ENCODE measurements around the gene ENDOV.

ENDOV gene

GRCh38 chr17:80439499-80439898 lies 24.5 kb downstream of the ENDOV start:
- TF ChIP-seq EGR1 (IDR thresholded peaks at IDR 0.05) (no peak), REST (IDR thresholded peaks at IDR 0.05; ENCODE audit: low read depth) (no peak), MAX (IDR thresholded peaks at IDR 0.05) (no peak), EP300 (IDR thresholded peaks at IDR 0.05; ENCODE audit: borderline replicate concordance) (no peak), TEAD4 (IDR thresholded peaks at IDR 0.05) (no peak), USF1 (IDR thresholded peaks at IDR 0.05) (no peak), CEBPB (IDR thresholded peaks at IDR 0.05) (no peak), ZBTB7A (IDR thresholded peaks at IDR 0.05; ENCODE audit: low read depth) (no peak), RAD21 (IDR thresholded peaks at IDR 0.05; ENCODE audit: low read depth) (no peak), FOXM1 (IDR thresholded peaks at IDR 0.05; ENCODE audit: borderline replicate concordance, low read depth) (no peak), YY1 (IDR thresholded peaks at IDR 0.05; ENCODE audit: low read depth) (no peak), NFIC (IDR thresholded peaks at IDR 0.05) (no peak), TAF1 (IDR thresholded peaks at IDR 0.05; ENCODE audit: low read depth) (no peak), CREB1 (IDR thresholded peaks at IDR 0.05; ENCODE audit: low read depth) (no peak), TCF12 (IDR thresholded peaks at IDR 0.05; ENCODE audit: low read depth) (no peak)

- TF ChIP-seq RAD21 (IDR thresholded peaks at IDR 0.05; ENCODE audit: low read depth) (peak; percentile 2; the same call in 1 of the 2 replicates), ZBTB7A (IDR thresholded peaks at IDR 0.05; ENCODE audit: low read depth) (peak; percentile 84), YY1 (IDR thresholded peaks at IDR 0.05; ENCODE audit: low read depth) (no peak), REST (IDR thresholded peaks at IDR 0.05; ENCODE audit: low read depth) (peak; percentile 98), CREB1 (IDR thresholded peaks at IDR 0.05; ENCODE audit: low read depth) (no peak)
These were observed 26.2 kb downstream of the ENDOV start for GRCh38 chr17:80441133-80441578.

- TF ChIP-seq YY1 (IDR thresholded peaks at IDR 0.05; ENCODE audit: low read depth) = no peak
- no peak for TF ChIP-seq ZBTB7A (IDR thresholded peaks at IDR 0.05; ENCODE audit: low read depth)
- TF ChIP-seq TAF1 (IDR thresholded peaks at IDR 0.05; ENCODE audit: low read depth) = no peak
- TF ChIP-seq CEBPB (IDR thresholded peaks at IDR 0.05) = no peak
- TF ChIP-seq EGR1 (IDR thresholded peaks at IDR 0.05) = no peak
- TF ChIP-seq TEAD4 (IDR thresholded peaks at IDR 0.05) = no peak
- no peak for TF ChIP-seq FOXM1 (IDR thresholded peaks at IDR 0.05; ENCODE audit: borderline replicate concordance, low read depth)
- TF ChIP-seq USF1 (IDR thresholded peaks at IDR 0.05) = no peak
- no peak for TF ChIP-seq RAD21 (IDR thresholded peaks at IDR 0.05; ENCODE audit: low read depth)
- TF ChIP-seq CREB1 (IDR thresholded peaks at IDR 0.05; ENCODE audit: low read depth) = no peak
- TF ChIP-seq REST (IDR thresholded peaks at IDR 0.05; ENCODE audit: low read depth) = no peak
- no peak for TF ChIP-seq TCF12 (IDR thresholded peaks at IDR 0.05; ENCODE audit: low read depth)
- no peak for TF ChIP-seq NFIC (IDR thresholded peaks at IDR 0.05)
These were observed 26.8 kb downstream of the ENDOV start for GRCh38 chr17:80441598-80442322.

- no peak for TF ChIP-seq ZBTB7A (IDR thresholded peaks at IDR 0.05; ENCODE audit: low read depth)
- no peak for TF ChIP-seq FOXM1 (IDR thresholded peaks at IDR 0.05; ENCODE audit: borderline replicate concordance, low read depth)
- TF ChIP-seq YY1 (IDR thresholded peaks at IDR 0.05; ENCODE audit: low read depth) = no peak
- no peak for TF ChIP-seq TCF12 (IDR thresholded peaks at IDR 0.05; ENCODE audit: low read depth)
- no peak for TF ChIP-seq TAF1 (IDR thresholded peaks at IDR 0.05; ENCODE audit: low read depth)
- no peak for TF ChIP-seq TEAD4 (IDR thresholded peaks at IDR 0.05)
- no peak for TF ChIP-seq USF1 (IDR thresholded peaks at IDR 0.05)
- TF ChIP-seq REST (IDR thresholded peaks at IDR 0.05; ENCODE audit: low read depth) = no peak
- TF ChIP-seq MAX (IDR thresholded peaks at IDR 0.05) = no peak
- no peak for TF ChIP-seq CREB1 (IDR thresholded peaks at IDR 0.05; ENCODE audit: low read depth)
- TF ChIP-seq NFIC (IDR thresholded peaks at IDR 0.05) = no peak
- no peak for TF ChIP-seq EP300 (IDR thresholded peaks at IDR 0.05; ENCODE audit: borderline replicate concordance)
- TF ChIP-seq RAD21 (IDR thresholded peaks at IDR 0.05; ENCODE audit: low read depth) = no peak
- TF ChIP-seq EGR1 (IDR thresholded peaks at IDR 0.05) = no peak
- no peak for TF ChIP-seq CEBPB (IDR thresholded peaks at IDR 0.05)
These were observed 27.3 kb downstream of the ENDOV start for GRCh38 chr17:80442323-80442659.

All from Ishikawa (cell line).